K562 (cell line): ENCODE data around the gene ST6GAL1. TPM values are rescaled to one million over a fixed set of nuclear protein-coding genes. Genes with fewer than 3 reads are reported as not detected.
A peak's percentile ranks its signal among the peaks of the same experiment; 100 is the strongest.

Experiments used
- AFF4 ChIP-seq: sonication (generic); formaldehyde crosslinking; IDR thresholded peaks from 2 replicates; pipeline ENCODE4 v1.8.0; 2023; ENCODE audit warnings: mild to moderate bottlenecking, missing genetic modification reagents
- BCL6 ChIP-seq: fragments of 250-450 bp; sonication (Bioruptor Pico); IDR thresholded peaks from 2 replicates; pipeline ENCODE4 v1.4.0; 2020
- CUX1 ChIP-seq: fragments of 200-800 bp; sonication (Bioruptor generic); IDR thresholded peaks from 2 replicates; pipeline ENCODE4 v1.6.1; 2016; ENCODE audit warnings: missing genetic modification characterization, missing compliant biosample characterization
- MBD1 ChIP-seq: fragments of 250-450 bp; sonication (Bioruptor Pico); IDR thresholded peaks from 2 replicates; pipeline ENCODE4 v1.8.0; 2022; ENCODE audit warnings: inconsistent platforms
- MCM5 ChIP-seq: fragments of 450-650 bp; IDR thresholded peaks from 2 replicates; pipeline ENCODE4 v1.6.1; 2016; ENCODE audit warnings: low read depth
- SRSF9 ChIP-seq: fragments of 200-400 bp; formaldehyde crosslinking; IDR thresholded peaks from 2 replicates; pipeline ENCODE4 v1.6.1; 2017; ENCODE audit warnings: low read depth, low read length, borderline replicate concordance
- ZC3H4 ChIP-seq: sonication (generic); formaldehyde crosslinking; IDR thresholded peaks from 2 replicates; pipeline ENCODE4 v1.9.0; 2021; ENCODE audit warnings: missing genetic modification reagents, borderline replicate concordance
- ZNF589 ChIP-seq: fragments of 200-800 bp; sonication (Bioruptor generic); IDR thresholded peaks from 2 replicates; pipeline ENCODE4 v1.6.1; 2016; ENCODE audit warnings: low read depth, missing genetic modification characterization, missing compliant biosample characterization
- polyA plus RNA-seq, 8 experiments: library from polyadenylated mRNA; depleted of rRNA in 4 of 8; stranded (reverse) in 5 of 8; unstranded in 3 of 8; fragments of >200 nt; fragmentation: Nextera tagmentation in 2 of 8; fragmentation: Illumina TruSeq in 1 of 8; extraction: Ambion mirVana in 2 of 8; extraction: Trizol in 1 of 8; gene quantifications; 2 replicates each; pipeline versions ENCODE4 v1.2.1 to v1.2.3, GENCODE V29; 2011 to 2014; ENCODE audit warnings: inconsistent platforms in 1 of 8, missing spikeins in 1 of 8
- total RNA-seq, 7 experiments: library from RNA; depleted of rRNA in 6 of 7; stranded (reverse); fragments of >200 nt in 6 of 7; fragmentation: Illumina TruSeq in 2 of 7; extraction: Trizol in 2 of 7; gene quantifications; 2 replicates each; pipeline versions ENCODE4 v1.2.1 to v1.2.3, GENCODE V29; 2011 to 2021; ENCODE audit warnings: low replicate concordance in 1 of 7
- TF ChIP-seq, protein P1 (sequence below): IDR thresholded peaks from 2 replicates; pipeline ENCODE4 v1.6.1; 2016; ENCODE audit warnings: missing genetic modification characterization, missing compliant biosample characterization
- TF ChIP-seq, protein P2 (sequence below), 2 experiments: IDR thresholded peaks in 1 of 2; conservative IDR thresholded peaks in 1 of 2; 2 replicates each; pipeline ENCODE4 v1.6.1; 2016; ENCODE audit warnings: low read depth in 2 of 2, mild to moderate bottlenecking in 1 of 2, missing compliant biosample characterization in 1 of 2, missing genetic modification characterization in 1 of 2, moderate library complexity in 1 of 2

The ST6GAL1 gene
- total and polyA plus RNA-seq, 9 of the 15 experiments (the other 6 are each of a cell fraction or from before 2014, with no cell fraction given), result 31.9 to 145 (median 71.0) TPM

DNA sequence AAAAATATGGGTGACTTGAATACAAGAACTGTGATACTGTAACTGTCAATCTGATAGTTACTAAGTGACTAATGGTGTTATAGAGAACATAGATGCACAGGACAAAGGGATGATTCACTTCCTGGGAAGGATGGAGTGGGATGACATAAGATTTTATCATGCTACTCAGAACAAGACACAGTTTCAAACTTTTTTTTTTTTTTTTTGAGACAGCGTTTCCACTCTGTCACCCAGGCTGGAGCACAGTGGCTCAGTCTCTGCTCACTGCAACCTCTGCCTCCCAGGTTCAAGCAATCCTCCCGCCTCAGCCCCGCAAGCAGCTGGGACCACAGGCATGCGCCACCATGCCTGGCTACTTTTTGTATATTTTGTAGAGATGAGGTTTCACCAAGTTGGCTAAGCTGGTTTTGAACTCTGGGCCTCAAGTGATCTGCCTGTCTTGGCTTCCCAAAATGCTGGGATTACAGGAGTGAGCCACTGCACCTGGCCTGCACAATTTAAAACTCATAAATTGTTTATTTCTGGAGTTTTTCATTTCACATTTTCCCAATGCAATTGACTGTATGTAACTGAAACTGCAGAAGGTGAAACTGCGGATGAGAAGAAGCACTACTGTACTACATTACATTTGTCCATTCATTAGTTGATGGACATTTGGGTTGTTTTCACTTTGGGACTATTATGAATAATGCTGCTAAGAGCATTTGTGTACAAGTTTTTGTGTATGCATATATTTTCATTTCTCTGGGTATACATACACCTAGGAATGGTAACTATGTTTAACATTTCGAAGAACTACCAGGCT, 47.2 kb upstream of the ST6GAL1 start (continued):
- TF ChIP-seq CUX1 (no peak), SRSF9 (no peak), MCM5 (no peak), ZC3H4 (CRISPR knock-in tag) (no peak), ZNF589 (CRISPR knock-in tag) (peak; percentile 46; the same call in 1 of the 2 replicates), BCL6 (CRISPR knock-in tag) (no peak), MBD1 (0 out of 2 replicates have a peak, but pooled peaks have one; percentile 51), AFF4 (no peak)
- TF ChIP-seq, protein P1, sequence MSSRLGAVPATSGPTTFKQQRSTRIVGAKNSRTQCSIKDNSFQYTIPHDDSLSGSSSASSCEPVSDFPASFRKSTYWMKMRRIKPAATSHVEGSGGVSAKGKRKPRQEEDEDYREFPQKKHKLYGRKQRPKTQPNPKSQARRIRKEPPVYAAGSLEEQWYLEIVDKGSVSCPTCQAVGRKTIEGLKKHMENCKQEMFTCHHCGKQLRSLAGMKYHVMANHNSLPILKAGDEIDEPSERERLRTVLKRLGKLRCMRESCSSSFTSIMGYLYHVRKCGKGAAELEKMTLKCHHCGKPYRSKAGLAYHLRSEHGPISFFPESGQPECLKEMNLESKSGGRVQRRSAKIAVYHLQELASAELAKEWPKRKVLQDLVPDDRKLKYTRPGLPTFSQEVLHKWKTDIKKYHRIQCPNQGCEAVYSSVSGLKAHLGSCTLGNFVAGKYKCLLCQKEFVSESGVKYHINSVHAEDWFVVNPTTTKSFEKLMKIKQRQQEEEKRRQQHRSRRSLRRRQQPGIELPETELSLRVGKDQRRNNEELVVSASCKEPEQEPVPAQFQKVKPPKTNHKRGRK (tag), result no peak
- TF ChIP-seq, protein P2, sequence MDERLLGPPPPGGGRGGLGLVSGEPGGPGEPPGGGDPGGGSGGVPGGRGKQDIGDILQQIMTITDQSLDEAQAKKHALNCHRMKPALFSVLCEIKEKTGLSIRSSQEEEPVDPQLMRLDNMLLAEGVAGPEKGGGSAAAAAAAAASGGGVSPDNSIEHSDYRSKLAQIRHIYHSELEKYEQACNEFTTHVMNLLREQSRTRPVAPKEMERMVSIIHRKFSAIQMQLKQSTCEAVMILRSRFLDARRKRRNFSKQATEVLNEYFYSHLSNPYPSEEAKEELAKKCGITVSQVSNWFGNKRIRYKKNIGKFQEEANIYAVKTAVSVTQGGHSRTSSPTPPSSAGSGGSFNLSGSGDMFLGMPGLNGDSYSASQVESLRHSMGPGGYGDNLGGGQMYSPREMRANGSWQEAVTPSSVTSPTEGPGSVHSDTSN (CRISPR knock-in tag; IDR thresholded peaks at IDR 0.05; ENCODE audit: low read depth), result no peak
- TF ChIP-seq, protein P2 (tag; conservative IDR thresholded peaks at IDR 0.05; ENCODE audit: low read depth), result peak; percentile 69
